ENCODE results near the gene TBC1D9B.

TBC1D9B gene

GRCh38 chr5:179906795-179907555 is 722 bp downstream of the TBC1D9B start:
- DNase-seq (ENCODE audit: low read depth in 2 of 2): no peak

- DNase-seq (ENCODE audit: low read depth in 2 of 2): no peak
These were observed 1.4 kb downstream of the TBC1D9B start for GRCh38 chr5:179906294-179906794.

- DNase-seq (ENCODE audit: low read depth in 2 of 2): no peak
These were observed 2.5 kb downstream of the TBC1D9B start for GRCh38 chr5:179905161-179905560.

- DNase-seq (ENCODE audit: low read depth in 2 of 2): no peak
These were observed 3.1 kb downstream of the TBC1D9B start for GRCh38 chr5:179904463-179905160.

- DNase-seq (ENCODE audit: low read depth in 2 of 2): no peak
These were observed 4.9 kb downstream of the TBC1D9B start for GRCh38 chr5:179902763-179903158.

- DNase-seq (ENCODE audit: low read depth in 2 of 2): no peak
These were observed 5.6 kb downstream of the TBC1D9B start for GRCh38 chr5:179901915-179902762.

- no peak for DNase-seq (ENCODE audit: low read depth in 2 of 2)
These were observed 6.2 kb downstream of the TBC1D9B start for GRCh38 chr5:179901462-179901861.

GRCh38 chr5:179900711-179901110 is 7.0 kb downstream of the TBC1D9B start:
- no peak for DNase-seq (ENCODE audit: low read depth in 2 of 2)

- DNase-seq (ENCODE audit: low read depth in 2 of 2): no peak
These were observed 7.5 kb downstream of the TBC1D9B start for GRCh38 chr5:179900206-179900605.

- DNase-seq (ENCODE audit: low read depth in 2 of 2): no peak
These were observed 11.8 kb downstream of the TBC1D9B start for GRCh38 chr5:179895861-179896260.

- no peak for DNase-seq (ENCODE audit: low read depth in 2 of 2)
These were observed 13.5 kb downstream of the TBC1D9B start for GRCh38 chr5:179893958-179894895.

GRCh38 chr5:179893076-179893957 is 14.4 kb downstream of the TBC1D9B start:
- no peak for DNase-seq (ENCODE audit: low read depth in 2 of 2)

- DNase-seq (ENCODE audit: low read depth in 2 of 2): no peak
These were observed 15.4 kb downstream of the TBC1D9B start for GRCh38 chr5:179892255-179892654.

- no peak for DNase-seq (ENCODE audit: low read depth in 2 of 2)
These were observed 16.7 kb downstream of the TBC1D9B start for GRCh38 chr5:179890751-179891682.

- DNase-seq (ENCODE audit: low read depth in 2 of 2): no peak
These were observed 17.8 kb downstream of the TBC1D9B start for GRCh38 chr5:179889885-179890284.

- no peak for DNase-seq (ENCODE audit: low read depth in 2 of 2)
These were observed 19.9 kb downstream of the TBC1D9B start for GRCh38 chr5:179887802-179888201.

GRCh38 chr5:179887095-179887494 is 20.6 kb downstream of the TBC1D9B start:
- DNase-seq (ENCODE audit: low read depth in 2 of 2): no peak

GRCh38 chr5:179886190-179886911 is 21.3 kb downstream of the TBC1D9B start:
- DNase-seq (ENCODE audit: low read depth in 2 of 2): no peak
